ENCODE measurements around the gene BTBD9.
"Not testable (repeated sequence)": the region's sequence is repeated elsewhere in the genome, so short reads cannot be mapped to it uniquely, and the experiment has no call there.

Gene BTBD9

GRCh38 chr6:38144365-38144945, 495.3 kb downstream of the BTBD9 start:
- no peak for DNase-seq (ENCODE audit: low spot score)

- DNase-seq (ENCODE audit: low spot score), result no peak
These were observed 496.3 kb downstream of the BTBD9 start for GRCh38 chr6:38143191-38144150.

GRCh38 chr6:38142178-38142902, 497.4 kb downstream of the BTBD9 start:
- no peak for DNase-seq (ENCODE audit: low spot score)

- DNase-seq (ENCODE audit: low spot score), result no peak
These were observed 498.0 kb downstream of the BTBD9 start for GRCh38 chr6:38141716-38142115.

GRCh38 chr6:38141085-38141484, 498.6 kb downstream of the BTBD9 start:
- DNase-seq (ENCODE audit: low spot score), result no peak

GRCh38 chr6:38138374-38138773, 501.4 kb downstream of the BTBD9 start:
- no peak for DNase-seq (ENCODE audit: low spot score)

GRCh38 chr6:38137608-38138265, 502.0 kb downstream of the BTBD9 start:
- no peak for DNase-seq (ENCODE audit: low spot score)

- no peak for DNase-seq (ENCODE audit: low spot score)
These were observed 503.2 kb downstream of the BTBD9 start for GRCh38 chr6:38136547-38136946.

- no peak for DNase-seq (ENCODE audit: low spot score)
These were observed 505.0 kb downstream of the BTBD9 start for GRCh38 chr6:38134704-38135088.

- no peak for DNase-seq (ENCODE audit: low spot score)
These were observed 505.6 kb downstream of the BTBD9 start for GRCh38 chr6:38133932-38134703.

GRCh38 chr6:38131527-38131965, 508.2 kb downstream of the BTBD9 start:
- peak; percentile 94 for DNase-seq (ENCODE audit: low spot score)

- DNase-seq (ENCODE audit: low spot score), result no peak
These were observed 512.4 kb downstream of the BTBD9 start for GRCh38 chr6:38127284-38127683.

GRCh38 chr6:38124224-38124926, 515.4 kb downstream of the BTBD9 start:
- not testable (repeated sequence) for DNase-seq (ENCODE audit: low spot score)

- no peak for DNase-seq (ENCODE audit: low spot score)
These were observed 520.2 kb downstream of the BTBD9 start for GRCh38 chr6:38119516-38119915.

- no peak for DNase-seq (ENCODE audit: low spot score)
These were observed 520.9 kb downstream of the BTBD9 start for GRCh38 chr6:38118791-38119365.
